ENCODE results near the gene INSM1.

DNA sequence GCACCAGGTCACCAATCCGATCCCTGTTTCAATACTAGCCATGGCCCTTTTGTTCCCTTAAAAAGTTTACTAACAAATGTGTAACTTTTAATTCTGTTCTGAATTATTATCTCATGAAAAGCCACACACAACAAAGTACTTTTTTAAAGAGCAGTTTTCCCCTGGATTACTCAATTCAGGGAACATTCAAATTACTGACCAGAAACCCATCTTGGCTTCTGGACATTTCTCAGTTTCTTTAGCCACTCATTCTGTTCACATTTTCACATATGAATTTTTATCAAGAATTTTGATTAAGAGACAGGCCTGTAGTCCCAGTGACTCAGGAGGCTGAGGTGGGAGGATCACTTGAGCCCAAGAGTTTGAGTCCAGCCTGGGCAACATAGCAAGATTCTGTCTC is 47.4 kb downstream of the INSM1 start:
- TF ChIP-seq, protein P1, sequence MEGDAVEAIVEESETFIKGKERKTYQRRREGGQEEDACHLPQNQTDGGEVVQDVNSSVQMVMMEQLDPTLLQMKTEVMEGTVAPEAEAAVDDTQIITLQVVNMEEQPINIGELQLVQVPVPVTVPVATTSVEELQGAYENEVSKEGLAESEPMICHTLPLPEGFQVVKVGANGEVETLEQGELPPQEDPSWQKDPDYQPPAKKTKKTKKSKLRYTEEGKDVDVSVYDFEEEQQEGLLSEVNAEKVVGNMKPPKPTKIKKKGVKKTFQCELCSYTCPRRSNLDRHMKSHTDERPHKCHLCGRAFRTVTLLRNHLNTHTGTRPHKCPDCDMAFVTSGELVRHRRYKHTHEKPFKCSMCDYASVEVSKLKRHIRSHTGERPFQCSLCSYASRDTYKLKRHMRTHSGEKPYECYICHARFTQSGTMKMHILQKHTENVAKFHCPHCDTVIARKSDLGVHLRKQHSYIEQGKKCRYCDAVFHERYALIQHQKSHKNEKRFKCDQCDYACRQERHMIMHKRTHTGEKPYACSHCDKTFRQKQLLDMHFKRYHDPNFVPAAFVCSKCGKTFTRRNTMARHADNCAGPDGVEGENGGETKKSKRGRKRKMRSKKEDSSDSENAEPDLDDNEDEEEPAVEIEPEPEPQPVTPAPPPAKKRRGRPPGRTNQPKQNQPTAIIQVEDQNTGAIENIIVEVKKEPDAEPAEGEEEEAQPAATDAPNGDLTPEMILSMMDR (conservative IDR thresholded peaks at IDR 0.05; ENCODE audit: low read depth, low read length), result no peak
- TF ChIP-seq EZH2 (IDR thresholded peaks at IDR 0.05; ENCODE audit: borderline replicate concordance, low read depth, low read length, poor library complexity, severe bottlenecking), result no peak
